Loucy (cell line): ENCODE results near the gene ABCC6.
"Not testable (repeated sequence)": the region's sequence is repeated elsewhere in the genome, so short reads cannot be mapped to it uniquely, and the experiment has no call there.

ENCODE experiments used
- H2AFZ ChIP-seq: fragments of 200-600 bp; sonication (generic); 2 replicates; pipeline ENCODE4 v1.6.0; 2016; ENCODE audit warnings: antibody characterized with exemption, mild to moderate bottlenecking, low read length, moderate library complexity
- H3F3A ChIP-seq: fragments of 200-600 bp; 2 replicates; pipeline ENCODE4 v1.6.0; 2016; ENCODE audit warnings: antibody characterized with exemption, low read depth, mild to moderate bottlenecking
- H3K27me3 ChIP-seq: fragments of 200-600 bp; sonication (generic); 2 replicates; pipeline ENCODE4 v1.6.1; 2014; ENCODE audit warnings: low read length, mild to moderate bottlenecking; ENCODE audit not compliant: insufficient read depth, poor library complexity, severe bottlenecking
- H3K36me3 ChIP-seq: fragments of 200-600 bp; sonication (generic); 2 replicates; pipeline ENCODE4 v1.6.1; 2016; ENCODE audit warnings: low read length; ENCODE audit not compliant: insufficient read depth
- H3K4me1 ChIP-seq: fragments of 200-600 bp; sonication (generic); 2 replicates; pipeline ENCODE4 v1.5.1; 2014; ENCODE audit warnings: low read length, mild to moderate bottlenecking; ENCODE audit not compliant: insufficient read depth, poor library complexity, severe bottlenecking
- H3K4me2 ChIP-seq: fragments of 200-600 bp; sonication (generic); 2 replicates; pipeline ENCODE4 v1.6.0; 2014; ENCODE audit warnings: antibody characterized with exemption, low read length, low read depth, mild to moderate bottlenecking; ENCODE audit not compliant: poor library complexity, severe bottlenecking
- H3K4me3 ChIP-seq: fragments of 200-600 bp; sonication (generic); 2 replicates; pipeline ENCODE4 v1.5.1; 2014; ENCODE audit warnings: low read length, mild to moderate bottlenecking, mixed read lengths; ENCODE audit not compliant: poor library complexity, severe bottlenecking
- H3K79me2 ChIP-seq: fragments of 200-600 bp; sonication (generic); 2 replicates; pipeline ENCODE4 v1.6.1; 2014; ENCODE audit warnings: low read length; ENCODE audit not compliant: insufficient read depth
- H3K9ac ChIP-seq: fragments of 200-600 bp; sonication (generic); 2 replicates; pipeline ENCODE4 v1.6.0; 2014; ENCODE audit warnings: mild to moderate bottlenecking, low read depth, low read length, moderate library complexity; ENCODE audit not compliant: poor library complexity, severe bottlenecking
- H3K9me2 ChIP-seq: fragments of 200-600 bp; sonication (generic); replicated peaks from 2 replicates; pipeline ENCODE4 v1.6.1; 2016; ENCODE audit warnings: low read depth, low read length, mixed read lengths
- H3K9me3 ChIP-seq: fragments of 200-600 bp; sonication (generic); 2 replicates; pipeline ENCODE4 v1.6.1; 2014; ENCODE audit warnings: mild to moderate bottlenecking, antibody characterized with exemption, low read length, low read depth; ENCODE audit not compliant: insufficient read depth
- H4K20me1 ChIP-seq: fragments of 200-600 bp; sonication (generic); 2 replicates; pipeline ENCODE4 v1.6.0; 2014; ENCODE audit warnings: antibody characterized with exemption, low read length, mild to moderate bottlenecking; ENCODE audit not compliant: insufficient read depth, poor library complexity, severe bottlenecking
- EZH2phosphoT487 ChIP-seq: fragments of 200-600 bp; IDR thresholded peaks from 2 replicates; pipeline ENCODE4 v1.6.1; 2018; ENCODE audit warnings: antibody characterized with exemption, mild to moderate bottlenecking, moderate library complexity, borderline replicate concordance
- TF ChIP-seq, protein P1 (sequence below): fragments of 200-600 bp; sonication (generic); conservative IDR thresholded peaks from 2 replicates; pipeline ENCODE4 v1.5.1; 2014; ENCODE audit warnings: mild to moderate bottlenecking, antibody characterized with exemption, low read length

Gene ABCC6

DNA sequence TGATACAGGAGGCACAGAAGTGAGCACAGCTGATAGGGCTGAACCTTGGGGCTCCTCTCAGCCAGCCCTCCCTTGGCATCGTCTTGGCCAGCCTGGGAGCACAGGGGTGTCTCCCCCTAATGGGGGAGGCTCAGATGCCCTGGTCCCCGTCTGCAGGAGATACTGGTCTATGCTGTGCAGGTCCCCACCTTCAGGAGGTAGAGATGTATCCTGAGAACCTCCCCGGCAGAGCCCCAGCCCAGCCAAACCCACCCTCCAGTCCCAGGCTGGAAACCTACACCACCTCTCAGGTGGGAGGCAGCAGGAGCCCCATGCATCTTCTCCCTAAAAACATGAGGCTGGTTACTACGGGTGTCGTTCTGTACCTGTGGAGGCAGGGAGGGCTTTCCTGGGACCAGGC lies 38.7 kb downstream of the ABCC6 start:
- Histone ChIP-seq H3K27me3 (no peaks in the 10 kb centered on the region), H3K9ac (no peak overlapping the region), H3K9me3 (no peaks in the 10 kb centered on the region), H3K4me3 (no peak overlapping the region), H3K4me2 (no peak overlapping the region), H4K20me1 (no peaks in the 10 kb centered on the region), H3F3A (no peaks in the 10 kb centered on the region), H2AFZ (no peak overlapping the region), H3K9me2 (no peaks in the 10 kb centered on the region), H3K36me3 (no peaks in the 10 kb centered on the region), H3K4me1 (no peaks in the 10 kb centered on the region), H3K79me2 (no peaks in the 10 kb centered on the region)
- TF ChIP-seq, protein P1, sequence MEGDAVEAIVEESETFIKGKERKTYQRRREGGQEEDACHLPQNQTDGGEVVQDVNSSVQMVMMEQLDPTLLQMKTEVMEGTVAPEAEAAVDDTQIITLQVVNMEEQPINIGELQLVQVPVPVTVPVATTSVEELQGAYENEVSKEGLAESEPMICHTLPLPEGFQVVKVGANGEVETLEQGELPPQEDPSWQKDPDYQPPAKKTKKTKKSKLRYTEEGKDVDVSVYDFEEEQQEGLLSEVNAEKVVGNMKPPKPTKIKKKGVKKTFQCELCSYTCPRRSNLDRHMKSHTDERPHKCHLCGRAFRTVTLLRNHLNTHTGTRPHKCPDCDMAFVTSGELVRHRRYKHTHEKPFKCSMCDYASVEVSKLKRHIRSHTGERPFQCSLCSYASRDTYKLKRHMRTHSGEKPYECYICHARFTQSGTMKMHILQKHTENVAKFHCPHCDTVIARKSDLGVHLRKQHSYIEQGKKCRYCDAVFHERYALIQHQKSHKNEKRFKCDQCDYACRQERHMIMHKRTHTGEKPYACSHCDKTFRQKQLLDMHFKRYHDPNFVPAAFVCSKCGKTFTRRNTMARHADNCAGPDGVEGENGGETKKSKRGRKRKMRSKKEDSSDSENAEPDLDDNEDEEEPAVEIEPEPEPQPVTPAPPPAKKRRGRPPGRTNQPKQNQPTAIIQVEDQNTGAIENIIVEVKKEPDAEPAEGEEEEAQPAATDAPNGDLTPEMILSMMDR: no peak
- TF ChIP-seq EZH2phosphoT487: no peak

DNA sequence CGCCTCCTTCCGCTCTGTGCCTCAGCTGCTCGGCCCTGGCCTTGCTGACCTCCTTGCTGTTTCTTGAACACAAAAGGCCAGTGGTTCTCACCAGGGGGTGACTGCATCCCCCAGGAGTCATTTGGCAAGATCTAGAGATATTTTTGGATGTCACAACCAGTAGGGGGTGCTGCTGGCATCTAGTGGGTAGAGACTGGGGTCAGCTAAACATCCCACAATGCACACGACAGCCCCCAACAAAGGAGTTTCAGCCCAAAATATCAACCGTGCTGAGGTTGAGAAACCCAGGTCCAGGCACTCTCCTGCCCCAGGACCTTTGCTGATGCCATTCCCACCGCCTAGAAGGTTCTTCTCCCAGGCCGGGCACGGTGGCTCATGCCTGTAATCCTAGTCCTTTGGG lies 39.7 kb downstream of the ABCC6 start:
- H3K4me2 ChIP-seq: no peak overlapping the region
- H3K4me3 ChIP-seq: no peak overlapping the region
- H3K79me2 ChIP-seq: no peaks in the 10 kb centered on the region
- H3K27me3 ChIP-seq: no peaks in the 10 kb centered on the region
- H3K4me1 ChIP-seq: no peaks in the 10 kb centered on the region
- H3K9me2 ChIP-seq: no peaks in the 10 kb centered on the region
- no peaks in the 10 kb centered on the region for H3F3A ChIP-seq
- TF ChIP-seq EZH2phosphoT487: no peak
- TF ChIP-seq, protein P1: peak; percentile 56
- no peaks in the 10 kb centered on the region for H3K36me3 ChIP-seq
- no peaks in the 10 kb centered on the region for H3K9me3 ChIP-seq
- no peak overlapping the region for H3K9ac ChIP-seq
- no peak overlapping the region for H2AFZ ChIP-seq
- H4K20me1 ChIP-seq: no peaks in the 10 kb centered on the region

DNA sequence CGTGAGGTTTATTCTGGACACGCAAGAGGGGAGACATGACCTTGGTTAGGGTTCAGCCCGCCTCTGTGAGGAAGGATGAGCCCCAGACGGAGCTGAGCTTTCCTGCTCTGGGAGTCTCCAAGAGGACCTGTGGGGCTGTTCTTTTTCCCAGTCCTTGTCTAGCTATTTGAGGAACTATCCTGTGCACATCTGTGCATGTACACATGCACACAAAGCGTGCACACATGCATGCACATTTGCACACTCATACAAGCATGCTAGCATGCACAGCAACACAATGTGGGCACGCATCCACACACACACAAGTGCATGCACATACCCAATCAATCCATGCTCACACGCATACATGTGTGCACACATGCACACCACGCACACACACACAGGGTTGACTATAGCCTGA lies 40.4 kb downstream of the ABCC6 start:
- Histone ChIP-seq H3K9me3 (no peaks in the 10 kb centered on the region), H3K9ac (no peak overlapping the region), H2AFZ (no peak overlapping the region), H3K4me1 (no peaks in the 10 kb centered on the region), H3F3A (no peaks in the 10 kb centered on the region), H3K36me3 (no peaks in the 10 kb centered on the region), H3K9me2 (no peaks in the 10 kb centered on the region), H3K4me3 (no peak overlapping the region), H3K27me3 (no peaks in the 10 kb centered on the region), H4K20me1 (no peaks in the 10 kb centered on the region), H3K79me2 (no peaks in the 10 kb centered on the region), H3K4me2 (no peak overlapping the region)
- TF ChIP-seq, protein P1: no peak
- no peak for TF ChIP-seq EZH2phosphoT487

DNA sequence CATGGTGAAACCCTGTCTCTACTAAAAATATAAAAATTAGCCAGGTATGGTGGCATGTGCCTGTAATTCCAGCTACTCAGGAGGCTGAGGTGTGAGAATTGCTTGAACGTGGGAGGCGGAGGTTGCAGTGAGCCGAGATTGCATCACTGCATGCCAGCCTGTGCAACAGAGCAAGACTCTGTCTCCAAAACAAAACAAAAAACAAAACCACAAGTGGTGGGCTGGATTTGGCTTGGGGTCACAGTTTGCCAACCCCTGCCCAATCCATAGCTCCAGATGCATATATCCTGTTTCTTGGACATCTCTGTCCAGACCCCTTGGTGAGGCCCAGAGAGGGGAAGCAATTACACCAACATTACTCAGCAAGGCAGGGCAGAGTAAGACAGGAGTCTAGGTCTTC lies 41.5 kb downstream of the ABCC6 start:
- not testable (repeated sequence) for H2AFZ ChIP-seq, H3F3A ChIP-seq, H3K4me1 ChIP-seq, H3K4me2 ChIP-seq, H3K4me3 ChIP-seq, H3K9ac ChIP-seq, H4K20me1 ChIP-seq, H3K36me3 ChIP-seq, H3K27me3 ChIP-seq, H3K79me2 ChIP-seq, H3K9me3 ChIP-seq, H3K9me2 ChIP-seq
